ENCODE data around the gene CDHR3. TPM values are rescaled to one million over a fixed set of nuclear protein-coding genes. Genes with fewer than 3 reads are reported as not detected.

The CDHR3 gene
- polyA plus RNA-seq, 5 donors: 14.5 to 45.3 (median 33.8) TPM

DNA sequence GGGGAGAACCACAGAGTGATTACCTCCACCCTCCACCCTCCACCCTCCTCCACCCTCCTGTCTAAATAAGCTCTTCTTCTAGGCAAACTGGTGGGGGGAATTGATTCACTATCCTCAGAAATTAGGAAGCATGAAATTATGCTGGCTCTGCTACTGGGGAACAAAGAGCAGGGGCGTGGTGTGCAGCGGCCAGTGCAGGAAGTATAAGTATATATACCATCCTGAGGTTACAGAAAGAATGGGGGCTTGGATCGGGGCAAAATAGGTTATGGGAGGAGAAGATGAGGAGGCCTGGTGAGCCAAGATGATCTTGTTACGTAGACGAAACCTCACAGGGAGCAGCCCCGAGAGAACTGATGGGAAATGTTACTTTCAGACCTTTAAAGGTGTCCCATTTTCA is 100.0 kb downstream of the CDHR3 start:
- no peak for DNase-seq

DNA sequence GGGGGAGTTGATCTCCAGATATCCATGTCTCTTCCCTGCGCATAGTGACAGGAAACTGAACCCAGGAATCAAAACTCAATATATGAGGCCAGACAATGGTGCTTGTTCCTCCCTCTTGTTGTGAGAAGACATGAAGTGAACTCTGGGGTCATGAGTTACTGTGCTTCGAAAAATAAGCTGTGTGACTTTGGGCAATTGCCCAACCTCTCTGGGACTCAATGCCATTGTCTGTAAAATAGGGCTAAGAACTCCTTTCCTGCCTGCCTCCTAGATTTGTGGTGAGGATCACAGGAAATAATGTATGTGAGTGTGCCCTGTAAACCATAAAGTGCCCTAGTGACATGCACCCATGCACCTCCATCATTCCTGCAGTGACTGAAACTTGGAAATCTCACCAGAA is 100.6 kb downstream of the CDHR3 start:
- DNase-seq: no peak

DNA sequence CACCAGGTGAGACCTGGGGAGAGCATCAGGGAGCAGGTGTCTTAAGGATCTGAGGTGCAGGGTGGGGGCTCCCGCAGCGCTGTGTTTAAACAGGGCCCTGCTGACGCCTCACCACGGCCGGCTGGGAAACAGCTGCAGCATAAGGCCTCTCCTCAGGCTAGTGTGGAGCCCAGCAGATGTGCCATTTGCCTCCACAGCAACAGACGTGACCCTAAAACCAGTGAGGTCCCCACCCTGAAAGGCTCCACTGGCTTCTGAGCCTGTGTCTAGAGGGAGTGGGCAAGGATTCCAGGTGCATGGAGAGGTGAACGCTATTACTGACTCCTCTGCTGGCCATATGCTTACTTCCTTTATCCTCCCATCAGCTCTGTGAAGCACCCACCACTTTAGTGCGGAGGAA is 101.3 kb downstream of the CDHR3 start:
- no peak for DNase-seq

DNA sequence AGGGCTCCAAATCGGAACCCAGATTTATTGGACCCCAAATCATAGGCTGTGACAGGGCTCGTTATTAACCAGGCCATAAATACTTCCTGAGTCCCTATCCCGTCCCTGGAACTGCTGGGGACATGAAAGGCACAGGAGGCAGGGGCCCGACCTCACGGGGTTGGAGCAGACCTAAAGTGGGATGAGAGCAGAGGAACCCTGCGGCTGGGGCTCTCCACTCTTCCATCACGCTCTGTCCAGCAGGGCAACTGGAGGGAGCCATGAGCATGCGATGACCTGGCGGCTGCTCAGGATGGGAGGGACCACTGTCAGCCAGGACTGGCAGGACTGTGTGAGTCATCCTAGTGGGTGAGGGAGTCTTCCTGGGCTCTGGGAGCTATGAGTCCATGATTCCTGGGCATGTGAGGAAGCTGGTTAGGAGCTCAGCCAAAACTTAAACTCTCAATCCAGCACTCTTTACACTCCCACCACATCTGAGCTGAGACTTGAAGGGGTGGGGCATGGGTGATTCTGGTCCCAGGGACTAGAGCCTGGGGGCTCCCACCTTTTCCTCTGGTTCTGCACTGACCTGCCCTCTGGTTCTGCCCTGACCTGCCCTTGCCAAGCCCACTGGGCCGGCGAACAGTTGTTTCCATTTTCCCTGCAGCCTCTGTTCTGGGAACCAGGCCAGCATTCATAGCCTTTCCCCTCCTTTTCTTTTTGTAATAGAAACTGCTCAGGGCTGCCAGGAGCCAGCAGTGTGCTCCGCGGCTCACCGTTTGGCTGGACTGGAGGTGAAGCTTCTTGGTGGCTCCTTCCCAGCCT is 101.9 kb downstream of the CDHR3 start:
- peak; percentile 76 to 79 for DNase-seq

DNA sequence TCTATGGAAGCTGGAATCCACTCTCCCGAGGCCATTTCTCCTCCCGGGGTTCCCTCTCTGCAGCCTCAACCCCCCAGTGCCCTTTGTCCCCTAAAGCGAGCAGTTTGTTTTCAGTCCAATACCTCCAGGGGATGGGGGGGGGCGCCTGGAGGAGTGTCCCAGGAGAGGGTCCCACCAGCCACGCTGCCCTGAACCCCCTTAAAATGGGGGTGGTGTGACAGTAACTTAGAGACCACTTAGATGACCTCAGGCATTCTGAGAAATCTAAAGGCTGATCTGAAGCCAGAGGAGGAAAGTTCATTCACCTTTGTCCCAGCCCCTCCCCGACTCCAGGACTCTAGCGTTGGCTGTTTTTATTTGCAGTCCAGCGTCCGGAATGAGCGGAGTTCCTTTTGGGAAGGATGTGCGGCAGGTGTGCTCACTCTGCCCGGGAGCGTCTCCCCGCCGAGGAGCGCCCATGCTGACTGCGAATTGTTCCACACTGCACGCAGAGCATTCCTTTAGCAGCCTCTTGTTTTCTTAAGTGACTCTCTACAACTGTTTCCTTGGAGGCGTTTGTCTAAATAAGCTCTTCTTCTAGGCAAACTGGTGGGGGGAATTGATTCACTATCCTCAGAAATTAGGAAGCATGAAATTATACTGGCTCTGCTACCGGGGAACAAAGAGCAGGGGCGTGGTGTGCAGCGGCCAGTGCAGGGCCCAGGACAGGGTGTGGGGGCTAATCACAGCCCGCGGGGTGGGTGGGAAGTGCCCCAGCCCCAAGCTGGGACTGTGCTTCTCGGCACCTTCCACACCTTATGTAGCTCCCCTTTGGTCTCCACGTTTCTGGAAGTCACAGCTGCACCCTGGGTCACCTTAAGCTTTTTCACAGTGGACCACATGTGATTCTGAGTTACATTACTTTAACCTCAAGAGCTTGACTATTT is 102.8 kb downstream of the CDHR3 start:
- no peak for DNase-seq

DNA sequence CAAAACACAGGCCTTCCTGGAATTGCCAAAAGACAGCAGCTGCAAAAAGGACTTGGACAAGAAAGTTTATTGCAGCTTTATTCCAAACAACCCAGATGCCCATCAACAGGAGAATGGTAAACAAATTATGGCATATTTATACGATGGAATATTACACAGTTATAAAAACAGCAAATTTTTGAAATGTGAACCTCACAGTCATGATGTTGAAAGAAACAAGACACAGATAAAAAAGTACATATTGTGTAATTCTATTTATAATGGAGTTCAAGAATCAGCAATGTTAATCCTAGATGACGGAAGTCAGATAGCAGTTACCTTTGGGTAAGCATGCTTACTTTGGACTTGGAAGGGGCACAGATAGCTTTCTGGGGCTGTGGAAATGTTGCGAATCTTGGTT is 104.6 kb downstream of the CDHR3 start:
- DNase-seq: no peak

DNA sequence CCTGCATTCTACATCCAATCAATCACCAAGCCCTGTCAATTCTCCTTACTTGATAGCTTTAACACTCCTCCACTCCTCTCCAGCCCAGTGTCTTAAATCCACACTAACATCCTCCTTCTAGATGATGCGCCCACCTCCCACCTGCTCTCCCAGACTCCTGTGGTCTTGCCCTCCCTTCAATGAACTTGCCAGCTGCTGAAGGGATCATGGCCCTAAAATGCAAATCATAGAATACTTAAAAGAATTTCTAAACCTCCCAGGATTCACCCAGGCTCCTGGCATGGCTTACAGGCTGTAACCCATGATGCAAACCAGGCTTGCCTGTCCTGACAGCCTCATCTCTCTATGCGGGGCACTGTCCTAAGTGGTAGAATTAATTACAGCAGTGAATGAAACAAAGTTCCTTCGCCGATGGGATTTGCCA is 105.5 kb downstream of the CDHR3 start:
- no peak for DNase-seq

DNA sequence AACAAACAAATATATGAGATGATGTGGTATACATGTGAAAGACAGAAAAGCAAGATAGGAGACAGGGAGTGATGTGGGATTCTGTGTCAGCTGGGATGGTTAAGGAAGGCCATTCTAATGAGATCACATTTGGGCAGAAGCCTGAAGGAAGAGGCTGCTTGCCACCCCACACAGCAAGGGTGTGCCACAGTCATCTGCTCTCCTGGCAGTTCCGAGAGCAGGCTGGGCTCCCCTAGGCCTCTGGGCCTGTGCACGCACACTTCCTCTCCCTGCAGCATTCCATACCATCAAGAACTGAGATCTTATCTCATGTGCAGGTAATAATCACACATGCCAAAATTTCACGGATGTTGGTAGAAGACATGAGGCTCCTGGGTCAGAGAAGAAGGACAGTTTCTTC is 105.9 kb downstream of the CDHR3 start:
- DNase-seq: no peak

DNA sequence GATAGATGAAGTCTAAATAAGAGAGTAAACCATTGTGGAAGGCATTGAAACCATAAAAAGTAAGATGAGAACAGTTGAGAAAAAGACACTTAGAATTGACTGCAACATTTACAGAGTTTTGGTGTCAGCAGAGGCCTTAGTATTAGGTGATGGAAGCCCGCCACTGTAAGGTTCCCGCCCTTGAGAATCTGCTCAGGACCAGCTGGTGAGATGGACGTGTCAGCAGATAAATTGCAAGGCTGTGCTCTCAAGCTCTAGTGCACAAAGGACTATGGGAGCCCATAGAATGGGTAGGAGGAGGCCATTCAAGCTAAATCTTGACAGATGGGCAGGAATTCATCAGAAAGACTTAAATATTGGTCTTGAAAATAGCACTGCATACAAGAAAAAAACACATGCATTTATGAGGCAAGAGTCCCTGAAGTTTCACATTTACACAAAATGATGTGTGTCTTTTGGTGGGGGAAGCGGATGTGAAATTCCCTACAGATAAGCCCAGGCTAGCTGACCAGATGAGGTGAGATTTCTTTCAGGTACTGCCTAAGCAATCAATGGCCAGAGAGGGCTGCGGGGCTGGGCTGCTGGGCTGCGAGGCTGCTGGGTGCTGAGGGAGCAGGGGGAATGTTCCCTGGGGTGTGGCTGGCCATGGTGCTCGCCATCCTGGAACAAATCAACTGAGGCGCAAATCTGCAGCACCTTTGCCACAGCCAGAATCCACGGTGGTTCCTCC is 106.6 kb downstream of the CDHR3 start:
- no peak for DNase-seq

DNA sequence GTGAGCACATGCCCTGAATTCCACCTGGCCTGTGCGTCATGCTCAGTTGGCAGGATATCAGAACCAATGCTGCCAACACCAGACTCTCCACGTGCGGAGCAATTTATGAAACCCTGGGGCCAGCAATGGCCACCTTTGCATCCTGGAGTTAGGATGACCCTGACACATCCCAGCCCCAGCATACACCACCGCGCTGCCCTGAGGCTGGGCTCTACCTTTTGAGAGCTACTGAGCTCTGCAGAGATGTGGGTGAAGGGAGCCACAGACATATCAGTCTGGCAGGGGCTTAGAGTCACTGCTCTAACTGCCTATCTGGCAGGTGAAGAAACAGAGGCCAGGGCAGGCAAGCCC is 107.1 kb downstream of the CDHR3 start:
- no peak for DNase-seq

DNA sequence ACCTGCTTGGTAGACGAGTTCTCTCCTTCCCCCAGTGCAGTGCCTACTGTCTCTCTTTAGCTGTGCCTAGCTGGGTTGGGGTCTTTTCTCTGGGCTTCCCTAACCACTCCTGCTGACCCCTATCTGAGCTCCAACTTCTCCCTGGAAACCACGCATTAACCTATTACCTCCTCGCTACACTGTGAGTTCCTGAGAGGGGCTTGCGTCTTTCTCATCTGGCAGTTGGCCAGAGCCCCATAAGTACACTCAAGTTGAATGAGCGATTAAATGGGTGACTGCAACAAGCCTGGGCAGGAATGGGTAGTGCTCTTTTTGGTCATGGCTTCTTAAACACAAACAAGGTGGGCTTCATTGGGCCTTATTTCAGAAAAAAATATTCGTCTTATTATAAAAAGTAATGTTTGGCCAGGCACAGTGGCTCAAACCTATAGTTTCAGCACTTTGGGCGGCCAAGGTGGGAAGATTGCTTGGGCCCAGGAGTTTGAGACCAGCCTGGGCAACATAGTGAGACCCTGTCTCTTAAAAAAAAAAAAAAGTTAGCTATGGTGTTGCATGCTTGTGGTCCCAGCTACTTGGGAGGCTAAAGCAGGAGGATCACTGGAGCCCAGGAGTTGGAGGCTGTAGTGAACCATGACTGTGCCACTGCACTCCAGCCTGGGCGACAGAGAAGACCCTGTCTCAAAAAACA is 107.6 kb downstream of the CDHR3 start:
- DNase-seq: no peak

DNA sequence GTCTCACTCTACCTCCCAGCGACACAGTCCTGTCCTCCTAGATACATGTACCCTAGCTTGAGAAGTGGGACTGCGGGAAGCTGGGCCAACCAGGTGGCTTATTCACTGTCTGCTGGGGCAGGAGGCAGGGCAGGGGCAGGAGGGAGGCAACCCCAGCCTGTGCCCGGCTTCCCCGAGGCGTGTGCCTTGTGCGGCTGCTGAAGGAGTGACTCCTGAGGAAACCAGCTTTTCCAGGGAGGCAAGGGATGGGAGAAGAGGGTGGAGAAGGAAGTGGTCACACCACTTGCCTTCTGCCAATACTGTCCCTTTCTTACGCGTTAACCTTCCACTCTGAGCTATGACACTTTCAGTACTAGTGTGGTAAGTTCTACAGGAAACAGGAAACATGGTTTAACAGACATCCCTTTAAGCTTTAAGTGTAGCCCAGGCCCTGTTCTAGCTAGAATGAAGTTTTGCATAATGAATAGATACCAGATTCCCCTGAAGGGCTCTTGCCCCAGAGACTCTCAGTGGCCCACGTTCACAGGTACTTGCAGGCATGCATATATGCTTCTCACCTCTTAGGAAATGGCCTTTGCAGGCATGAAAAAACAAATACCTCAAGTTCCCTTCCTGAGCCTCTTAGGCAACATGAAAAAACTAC is 108.4 kb downstream of the CDHR3 start:
- peak in 1 of 2 donors; percentile 45 for DNase-seq

DNA sequence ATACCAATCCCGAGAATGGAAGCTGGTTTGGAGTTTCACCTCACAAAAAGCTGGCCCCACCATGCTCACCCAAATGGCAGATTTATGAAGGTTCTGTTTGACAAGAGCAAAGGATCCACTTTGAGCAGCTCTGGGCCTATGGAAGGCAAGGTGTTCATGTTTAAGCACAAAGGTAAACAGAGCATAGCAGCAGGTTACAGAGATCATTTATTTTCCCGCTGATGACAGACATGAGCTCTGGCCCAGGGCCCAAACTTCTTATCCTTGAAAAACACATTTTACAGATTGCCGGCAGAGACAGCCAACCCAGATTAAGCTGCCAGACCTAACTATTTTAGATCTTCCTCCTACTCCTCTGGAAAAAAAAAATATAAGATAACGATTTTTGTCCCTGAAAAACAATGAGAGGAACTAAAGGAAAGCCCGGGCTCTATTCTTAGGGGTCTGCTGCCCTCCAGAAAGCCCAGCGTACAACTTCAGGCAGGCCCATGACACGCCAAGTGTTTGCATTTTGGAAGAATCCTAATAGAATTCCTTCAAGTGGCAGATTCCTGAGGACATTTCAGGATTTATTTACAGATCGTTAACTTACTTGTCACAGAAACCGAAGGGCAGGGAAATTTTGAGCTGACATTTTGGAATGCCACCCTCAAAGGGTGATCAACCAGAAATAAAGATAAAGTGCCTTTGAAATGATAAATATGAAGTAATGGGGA is 109.1 kb downstream of the CDHR3 start:
- DNase-seq: peak in 1 of 2 donors; percentile 49

DNA sequence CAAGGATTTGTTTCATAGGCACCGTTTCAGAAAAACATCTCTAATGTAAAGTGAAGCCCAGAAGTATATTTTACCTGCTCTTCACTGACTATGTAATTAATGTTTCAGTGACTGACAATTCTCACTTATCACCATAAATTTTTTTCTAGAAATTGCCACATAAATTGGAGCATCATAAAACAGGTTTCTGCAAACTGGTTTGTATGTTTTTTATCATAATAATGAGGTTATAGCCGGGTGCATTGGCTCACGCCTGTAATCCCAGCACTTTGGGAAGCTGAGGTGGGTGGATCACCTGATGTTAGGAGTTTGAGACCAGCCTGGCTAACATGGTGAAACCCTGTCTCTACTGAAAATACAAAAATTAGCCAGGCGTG is 109.6 kb downstream of the CDHR3 start:
- no peak for DNase-seq

DNA sequence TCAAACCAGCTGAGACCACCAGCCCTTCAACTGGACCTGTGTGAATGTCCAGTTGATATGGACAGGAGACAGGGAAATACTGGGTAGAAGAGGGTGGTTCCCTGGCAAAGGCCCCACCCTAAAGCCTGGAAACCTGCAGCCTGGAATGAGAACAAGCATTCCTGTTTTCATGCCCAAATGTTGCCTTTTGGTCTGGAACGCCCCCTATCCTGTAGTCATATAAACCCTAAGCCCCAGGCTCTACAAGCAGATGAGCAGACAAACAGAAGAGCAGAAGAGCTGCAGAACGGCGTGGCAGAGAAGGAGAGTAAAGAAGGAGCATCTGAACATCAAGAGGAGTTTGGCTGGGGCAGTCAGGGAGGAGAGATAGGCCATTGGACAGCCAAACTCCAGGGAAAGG is 110.6 kb downstream of the CDHR3 start:
- no peak for DNase-seq

DNA sequence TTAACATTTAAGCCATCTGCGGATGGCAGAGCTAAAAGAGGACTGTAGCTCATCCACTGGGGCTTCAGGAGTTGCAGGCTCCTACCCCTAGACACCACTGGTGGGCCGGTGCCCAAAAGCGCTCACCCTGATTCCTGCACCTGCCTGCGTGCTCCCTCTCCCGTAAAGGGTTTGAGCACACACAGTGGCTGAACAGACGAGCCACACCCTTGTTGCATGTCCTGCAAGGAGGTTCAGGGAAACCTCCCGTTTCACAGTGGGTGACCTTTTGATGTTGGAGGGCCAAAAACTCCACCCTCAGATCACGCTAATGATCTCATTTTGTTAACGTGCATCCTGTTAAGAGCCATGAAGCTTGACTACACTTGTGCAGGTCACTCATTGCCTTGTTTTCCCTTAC is 111.2 kb downstream of the CDHR3 start:
- no peak for DNase-seq

DNA sequence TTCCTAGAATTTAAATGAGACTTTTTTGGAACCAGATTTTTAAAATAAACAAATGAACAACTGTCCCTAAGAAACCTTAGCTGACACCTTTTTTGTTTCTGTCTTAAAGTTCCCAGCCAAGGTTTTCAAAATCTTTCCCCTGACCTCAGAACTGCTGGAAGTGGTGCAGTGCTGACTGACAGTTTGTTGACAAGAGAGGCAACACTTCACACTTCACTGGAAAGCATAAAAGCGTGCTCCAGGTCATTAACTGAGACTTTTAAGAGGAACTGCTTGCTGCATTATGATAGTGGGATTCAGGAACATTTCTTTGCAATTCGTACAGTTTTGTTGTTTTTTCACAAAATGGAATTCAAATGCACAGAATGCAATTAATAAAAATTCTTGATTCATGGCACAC is 112.9 kb downstream of the CDHR3 start:
- no peak for DNase-seq

DNA sequence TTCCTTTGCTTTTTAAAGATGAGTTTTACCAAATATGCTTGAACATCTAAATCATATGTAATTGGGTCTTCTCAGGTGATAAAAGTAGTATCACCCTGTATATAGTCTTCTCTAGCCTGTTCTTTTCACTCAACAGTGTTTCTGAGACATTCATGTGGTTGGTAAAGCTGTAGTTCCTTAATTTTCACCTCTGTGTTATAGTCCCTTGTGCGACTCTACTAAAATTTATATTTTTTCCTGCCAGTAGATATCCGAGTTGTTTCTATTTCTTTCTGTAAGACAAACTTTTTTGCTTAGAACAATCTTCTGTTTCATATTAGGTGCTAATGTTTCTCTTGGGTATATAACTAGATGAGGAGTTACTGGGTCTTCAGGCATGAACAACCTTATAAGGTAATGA is 113.5 kb downstream of the CDHR3 start:
- no peak for DNase-seq

DNA sequence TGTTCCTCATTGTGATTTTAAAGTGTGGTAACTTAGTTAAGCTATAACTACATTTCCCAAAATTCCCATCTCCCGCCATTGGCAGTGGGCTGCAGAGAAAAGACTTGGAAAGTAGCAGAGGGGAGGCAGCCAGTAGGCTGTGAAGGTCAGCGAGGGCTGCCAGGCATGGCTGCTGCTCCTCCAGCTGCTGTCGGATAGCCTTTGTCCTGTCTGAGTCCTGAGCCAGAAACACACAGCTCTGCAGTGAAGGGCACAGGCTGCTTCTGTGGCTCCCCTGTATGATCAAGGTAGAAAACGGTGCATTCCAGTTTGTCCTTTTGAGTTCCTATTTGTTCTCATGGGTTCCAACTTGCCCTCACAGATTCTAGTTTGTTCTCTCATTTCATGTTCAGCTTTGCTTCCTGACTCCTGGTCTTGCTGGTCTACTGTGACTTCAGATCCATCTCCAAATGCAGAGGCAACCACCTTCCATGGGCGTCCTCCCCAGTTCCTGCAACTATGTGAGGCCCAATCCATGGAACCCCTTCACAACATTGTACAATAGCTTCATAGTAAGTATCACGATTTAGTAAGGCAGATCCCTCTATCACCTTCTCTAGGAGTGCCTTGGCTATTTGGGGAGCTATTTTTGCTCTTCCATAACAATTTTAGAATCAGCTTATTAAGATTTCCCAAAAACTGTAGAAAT is 117.4 kb downstream of the CDHR3 start:
- DNase-seq: no peak

All from right lung (tissue), 5 donors.